ENCODE measurements around the gene EMP3.

EMP3 gene

DNA sequence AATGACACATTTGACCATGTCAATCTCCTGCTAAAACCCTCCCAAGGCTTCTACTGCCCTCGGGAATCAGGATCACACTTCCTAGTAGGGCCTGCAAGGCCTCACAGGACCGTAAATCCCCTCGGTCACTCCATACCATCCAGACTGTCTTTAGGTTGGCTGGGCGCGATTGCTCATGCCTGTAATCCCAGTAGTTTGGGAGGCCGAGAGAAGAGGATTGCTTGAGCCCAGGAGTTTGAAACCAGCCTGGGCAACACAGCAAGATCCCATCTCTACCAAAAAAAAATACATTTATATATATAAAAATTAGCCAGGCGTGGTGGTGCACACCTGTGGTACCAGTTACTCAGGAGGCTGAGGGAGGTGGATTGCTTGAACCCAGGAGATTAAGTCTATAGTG, 23.4 kb downstream of the EMP3 start:
- no peaks in the 10 kb centered on the region for H3K9me3 ChIP-seq (ENCODE audit: insufficient read depth, low read depth, low read length)
- H4K8ac ChIP-seq (ENCODE audit: low read depth, low read length): no peak overlapping the region
- no peak overlapping the region for H4K12ac ChIP-seq (ENCODE audit: low read depth, low read length)
- no peaks in the 10 kb centered on the region for H3K36me3 ChIP-seq (ENCODE audit: control insufficient read depth in 1 of 2, insufficient read depth in 2 of 2, low read length in 2 of 2)
- no peak overlapping the region for H2AFZ ChIP-seq (ENCODE audit: insufficient read depth, low read length, poor library complexity)
- no peak overlapping the region for H4K91ac ChIP-seq (ENCODE audit: low read depth, low read length)
- no peak overlapping the region for H3K4ac ChIP-seq (ENCODE audit: low read depth, low read length)
- no peaks in the 10 kb centered on the region for H3K27me3 ChIP-seq (ENCODE audit: insufficient read depth, low read length)
- H3K23ac ChIP-seq (ENCODE audit: low read length): no peak overlapping the region
- no peak overlapping the region for H3K27ac ChIP-seq (ENCODE audit: low read depth, low read length)
- H3K18ac ChIP-seq (ENCODE audit: low read length): no peak overlapping the region
- no peak for DNase-seq
- H2BK120ac ChIP-seq (ENCODE audit: insufficient read depth, low read length, poor library complexity): no peak overlapping the region
- no peak overlapping the region for H3K9ac ChIP-seq (ENCODE audit: low read length)
- no peak overlapping the region for H3K4me2 ChIP-seq (ENCODE audit: low read length)
- H3K79me2 ChIP-seq (ENCODE audit: control insufficient read depth, insufficient read depth, low read length, poor library complexity): no peaks in the 10 kb centered on the region
- H3K4me1 ChIP-seq (ENCODE audit: control insufficient read depth in 1 of 2, insufficient read depth in 2 of 2, low read length in 2 of 2): no peaks in the 10 kb centered on the region
- H3K79me1 ChIP-seq (ENCODE audit: low read length): no peaks in the 10 kb centered on the region
- no peak overlapping the region for H2BK12ac ChIP-seq (ENCODE audit: low read length)
- no peak overlapping the region for H3K4me3 ChIP-seq (ENCODE audit: low read depth, low read length)
- H2AK5ac ChIP-seq (ENCODE audit: low read length): no peak overlapping the region
- no CpG with 5 or more reads among the region's 7 CpGs for WGBS (ENCODE audit: extremely low coverage, insufficient coverage, insufficient read length)
- no peak overlapping the region for H3K14ac ChIP-seq (ENCODE audit: low read length)
- H2BK5ac ChIP-seq (ENCODE audit: low read depth, low read length, poor library complexity): no peak overlapping the region

DNA sequence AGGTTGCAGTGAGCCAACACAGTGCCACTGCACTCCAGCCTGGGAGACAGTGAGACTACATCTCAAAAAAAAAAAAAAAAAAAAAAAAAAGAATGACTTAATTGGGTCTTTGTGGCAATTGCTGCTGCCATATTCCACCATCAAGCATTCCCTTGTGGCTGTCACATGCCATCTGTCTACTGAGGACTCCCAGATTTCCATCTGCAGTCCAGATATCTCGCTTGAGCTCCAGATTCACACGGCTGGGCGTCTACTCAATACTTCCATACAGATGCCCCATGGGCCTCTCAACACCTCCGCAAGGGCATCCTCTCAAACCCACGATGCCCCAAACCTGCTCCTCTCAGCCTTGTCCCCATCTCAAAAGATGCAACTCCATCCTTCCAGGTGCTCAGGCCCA, 25.5 kb downstream of the EMP3 start:
- H3K23ac ChIP-seq (ENCODE audit: low read length): no peak overlapping the region
- peaks cover 0 to 2% of the 10 kb centered on the region in 2 experiments for H3K4me1 ChIP-seq (ENCODE audit: control insufficient read depth in 1 of 2, insufficient read depth in 2 of 2, low read length in 2 of 2)
- H3K27ac ChIP-seq (ENCODE audit: low read depth, low read length): no peak overlapping the region
- no peak for DNase-seq
- H3K9ac ChIP-seq (ENCODE audit: low read length): no peak overlapping the region
- H4K12ac ChIP-seq (ENCODE audit: low read depth, low read length): no peak overlapping the region
- no peak overlapping the region for H2BK5ac ChIP-seq (ENCODE audit: low read depth, low read length, poor library complexity)
- no peaks in the 10 kb centered on the region for H3K79me1 ChIP-seq (ENCODE audit: low read length)
- no peak overlapping the region for H4K91ac ChIP-seq (ENCODE audit: low read depth, low read length)
- H3K9me3 ChIP-seq (ENCODE audit: insufficient read depth, low read depth, low read length): no peaks in the 10 kb centered on the region
- no peaks in the 10 kb centered on the region for H3K79me2 ChIP-seq (ENCODE audit: control insufficient read depth, insufficient read depth, low read length, poor library complexity)
- H3K4me3 ChIP-seq (ENCODE audit: low read depth, low read length): no peak overlapping the region
- no peak overlapping the region for H2BK120ac ChIP-seq (ENCODE audit: insufficient read depth, low read length, poor library complexity)
- no peak overlapping the region for H3K4me2 ChIP-seq (ENCODE audit: low read length)
- no peak overlapping the region for H2AK5ac ChIP-seq (ENCODE audit: low read length)
- H3K36me3 ChIP-seq (ENCODE audit: control insufficient read depth in 1 of 2, insufficient read depth in 2 of 2, low read length in 2 of 2): no peaks in the 10 kb centered on the region
- H3K4ac ChIP-seq (ENCODE audit: low read depth, low read length): no peak overlapping the region
- no peak overlapping the region for H3K14ac ChIP-seq (ENCODE audit: low read length)
- H2BK12ac ChIP-seq (ENCODE audit: low read length): no peak overlapping the region
- no CpG with 5 or more reads among the region's 5 CpGs for WGBS (ENCODE audit: extremely low coverage, insufficient coverage, insufficient read length)
- H3K18ac ChIP-seq (ENCODE audit: low read length): no peak overlapping the region
- H2AFZ ChIP-seq (ENCODE audit: insufficient read depth, low read length, poor library complexity): no peak overlapping the region
- H3K27me3 ChIP-seq (ENCODE audit: insufficient read depth, low read length): no peaks in the 10 kb centered on the region
- no peak overlapping the region for H4K8ac ChIP-seq (ENCODE audit: low read depth, low read length)

DNA sequence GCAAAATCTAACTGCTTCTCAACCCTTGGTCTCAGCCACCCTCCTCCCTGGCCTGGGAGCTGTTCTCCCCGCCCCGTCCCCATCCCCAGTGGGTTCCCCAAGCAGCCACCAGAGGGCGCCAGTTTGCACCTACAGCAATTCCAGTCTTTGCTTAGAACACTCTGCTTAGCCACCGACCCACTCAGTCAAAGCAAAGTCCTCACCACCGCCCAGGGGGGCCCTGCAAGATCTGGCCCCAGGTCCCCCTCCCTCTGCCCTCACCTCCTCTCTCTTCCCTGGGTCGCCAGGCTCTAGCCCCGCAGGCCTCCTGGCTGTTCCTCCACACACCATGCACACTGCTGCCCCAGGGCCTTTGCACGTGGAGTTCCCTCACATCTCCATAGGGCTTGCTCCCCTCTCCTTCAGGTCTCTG, 26.0 kb downstream of the EMP3 start:
- no peak overlapping the region for H2BK5ac ChIP-seq (ENCODE audit: low read depth, low read length, poor library complexity)
- H3K18ac ChIP-seq (ENCODE audit: low read length): no peak overlapping the region
- H3K14ac ChIP-seq (ENCODE audit: low read length): no peak overlapping the region
- no peak overlapping the region for H4K91ac ChIP-seq (ENCODE audit: low read depth, low read length)
- no peak overlapping the region for H3K23ac ChIP-seq (ENCODE audit: low read length)
- H3K36me3 ChIP-seq (ENCODE audit: control insufficient read depth in 1 of 2, insufficient read depth in 2 of 2, low read length in 2 of 2): no peaks in the 10 kb centered on the region
- H4K8ac ChIP-seq (ENCODE audit: low read depth, low read length): peak overlapping the region; percentile 43
- no peaks in the 10 kb centered on the region for H3K27me3 ChIP-seq (ENCODE audit: insufficient read depth, low read length)
- H2BK120ac ChIP-seq (ENCODE audit: insufficient read depth, low read length, poor library complexity): no peak overlapping the region
- no peak overlapping the region for H3K27ac ChIP-seq (ENCODE audit: low read depth, low read length)
- no peak overlapping the region for H4K12ac ChIP-seq (ENCODE audit: low read depth, low read length)
- no peak overlapping the region for H2AFZ ChIP-seq (ENCODE audit: insufficient read depth, low read length, poor library complexity)
- no peak overlapping the region for H3K4ac ChIP-seq (ENCODE audit: low read depth, low read length)
- WGBS (ENCODE audit: extremely low coverage, insufficient coverage, insufficient read length): no CpG with 5 or more reads among the region's 8 CpGs
- H2AK5ac ChIP-seq (ENCODE audit: low read length): no peak overlapping the region
- no peak overlapping the region for H3K4me3 ChIP-seq (ENCODE audit: low read depth, low read length)
- peaks cover 0 to 2% of the 10 kb centered on the region in 2 experiments for H3K4me1 ChIP-seq (ENCODE audit: control insufficient read depth in 1 of 2, insufficient read depth in 2 of 2, low read length in 2 of 2)
- no peaks in the 10 kb centered on the region for H3K79me1 ChIP-seq (ENCODE audit: low read length)
- no peak overlapping the region for H3K4me2 ChIP-seq (ENCODE audit: low read length)
- peak; percentile 60 to 83 for DNase-seq
- H3K9ac ChIP-seq (ENCODE audit: low read length): no peak overlapping the region
- no peak overlapping the region for H2BK12ac ChIP-seq (ENCODE audit: low read length)
- no peaks in the 10 kb centered on the region for H3K9me3 ChIP-seq (ENCODE audit: insufficient read depth, low read depth, low read length)
- H3K79me2 ChIP-seq (ENCODE audit: control insufficient read depth, insufficient read depth, low read length, poor library complexity): no peaks in the 10 kb centered on the region

DNA sequence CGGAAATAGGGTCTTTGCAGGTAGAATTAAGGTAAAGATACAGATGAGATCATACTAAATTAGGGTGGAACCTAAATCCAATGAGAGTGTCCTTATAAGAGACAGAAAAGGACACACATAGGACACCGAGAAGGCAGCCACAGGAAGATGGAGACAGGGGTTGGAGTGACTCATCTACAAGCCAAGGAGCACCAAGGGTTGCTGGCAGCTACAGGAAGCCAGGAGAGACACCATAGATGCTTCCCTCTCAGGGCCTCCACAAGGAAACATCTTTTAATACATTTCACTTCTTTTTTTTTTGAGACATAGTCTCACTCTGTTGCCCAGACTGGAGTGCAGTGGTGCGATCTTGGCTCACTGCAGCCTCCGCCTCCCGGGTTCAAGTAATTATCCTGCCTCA, 28.3 kb downstream of the EMP3 start:
- H2AK5ac ChIP-seq (ENCODE audit: low read length): no peak overlapping the region
- no peaks in the 10 kb centered on the region for H3K36me3 ChIP-seq (ENCODE audit: control insufficient read depth in 1 of 2, insufficient read depth in 2 of 2, low read length in 2 of 2)
- H4K8ac ChIP-seq (ENCODE audit: low read depth, low read length): no peak overlapping the region
- no peak overlapping the region for H4K12ac ChIP-seq (ENCODE audit: low read depth, low read length)
- peaks cover 0 to 2% of the 10 kb centered on the region in 2 experiments for H3K4me1 ChIP-seq (ENCODE audit: control insufficient read depth in 1 of 2, insufficient read depth in 2 of 2, low read length in 2 of 2)
- H2AFZ ChIP-seq (ENCODE audit: insufficient read depth, low read length, poor library complexity): no peak overlapping the region
- no CpG with 5 or more reads among the region's 5 CpGs for WGBS (ENCODE audit: extremely low coverage, insufficient coverage, insufficient read length)
- no peaks in the 10 kb centered on the region for H3K9me3 ChIP-seq (ENCODE audit: insufficient read depth, low read depth, low read length)
- no peak overlapping the region for H3K27ac ChIP-seq (ENCODE audit: low read depth, low read length)
- H3K18ac ChIP-seq (ENCODE audit: low read length): no peak overlapping the region
- H3K9ac ChIP-seq (ENCODE audit: low read length): no peak overlapping the region
- no peak overlapping the region for H3K4ac ChIP-seq (ENCODE audit: low read depth, low read length)
- DNase-seq: no peak
- H2BK120ac ChIP-seq (ENCODE audit: insufficient read depth, low read length, poor library complexity): no peak overlapping the region
- no peak overlapping the region for H3K4me3 ChIP-seq (ENCODE audit: low read depth, low read length)
- H3K79me2 ChIP-seq (ENCODE audit: control insufficient read depth, insufficient read depth, low read length, poor library complexity): no peaks in the 10 kb centered on the region
- H3K14ac ChIP-seq (ENCODE audit: low read length): no peak overlapping the region
- no peak overlapping the region for H4K91ac ChIP-seq (ENCODE audit: low read depth, low read length)
- no peaks in the 10 kb centered on the region for H3K27me3 ChIP-seq (ENCODE audit: insufficient read depth, low read length)
- H2BK12ac ChIP-seq (ENCODE audit: low read length): no peak overlapping the region
- H3K23ac ChIP-seq (ENCODE audit: low read length): no peak overlapping the region
- H2BK5ac ChIP-seq (ENCODE audit: low read depth, low read length, poor library complexity): no peak overlapping the region
- H3K4me2 ChIP-seq (ENCODE audit: low read length): no peak overlapping the region
- no peaks in the 10 kb centered on the region for H3K79me1 ChIP-seq (ENCODE audit: low read length)

Data from trophoblast cell (in vitro differentiated cells and primary cell).